GM21619 (cell line): Measurements from ENCODE around the gene SMARCA4.

Source experiments
- ATAC-seq: cut with Tn5 transposase; IDR thresholded peaks from one replicate; pipeline ENCODE4 v1.9.1; 2021; ENCODE audit not compliant: unreplicated experiment

SMARCA4 gene

DNA sequence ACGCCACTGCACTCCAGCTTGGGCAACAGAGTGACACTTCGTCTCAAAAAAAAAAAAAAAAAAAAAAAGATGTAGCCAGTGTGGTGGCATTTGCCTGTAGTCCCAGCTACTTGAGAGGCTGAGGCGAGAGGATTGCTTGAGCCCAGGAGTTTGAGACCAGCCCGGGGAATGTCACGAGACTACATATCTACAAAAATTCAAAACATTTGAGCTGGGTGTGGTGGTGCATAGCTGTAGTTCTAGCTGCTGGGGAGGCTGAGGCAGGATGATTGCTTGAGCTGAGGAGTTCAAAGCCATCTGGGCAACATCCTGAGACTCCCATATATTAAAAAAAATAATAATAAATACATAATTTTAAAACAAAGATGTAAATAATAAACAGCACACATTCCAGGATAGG is 46.6 kb downstream of the SMARCA4 start:
- ATAC-seq = no peak

DNA sequence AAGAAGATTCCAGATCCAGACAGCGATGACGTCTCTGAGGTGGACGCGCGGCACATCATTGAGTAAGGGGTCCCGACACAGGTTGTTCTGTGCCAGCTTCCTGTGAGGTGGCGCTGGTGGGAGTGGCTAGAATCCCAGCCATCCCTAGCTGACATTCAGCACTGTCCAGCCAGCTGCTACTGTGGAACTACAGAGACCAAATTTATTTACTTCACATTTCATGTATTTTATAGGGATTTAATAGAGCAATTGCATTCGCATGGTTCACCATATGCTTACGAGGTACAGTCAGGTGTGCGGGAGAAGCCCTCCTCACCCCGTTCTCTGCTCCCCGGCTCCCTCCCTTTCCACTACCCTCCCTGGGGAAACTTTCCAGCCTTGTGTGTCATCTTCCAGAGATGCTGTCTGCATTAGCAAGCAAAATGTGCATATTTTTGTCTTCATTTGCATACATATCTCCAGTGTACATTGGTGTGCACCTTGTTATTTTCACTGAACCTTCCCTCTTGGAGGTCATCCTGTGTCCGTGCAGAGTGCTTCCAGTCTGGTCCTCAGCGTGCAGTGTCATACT is 47.2 kb downstream of the SMARCA4 start:
- ATAC-seq = no peak

DNA sequence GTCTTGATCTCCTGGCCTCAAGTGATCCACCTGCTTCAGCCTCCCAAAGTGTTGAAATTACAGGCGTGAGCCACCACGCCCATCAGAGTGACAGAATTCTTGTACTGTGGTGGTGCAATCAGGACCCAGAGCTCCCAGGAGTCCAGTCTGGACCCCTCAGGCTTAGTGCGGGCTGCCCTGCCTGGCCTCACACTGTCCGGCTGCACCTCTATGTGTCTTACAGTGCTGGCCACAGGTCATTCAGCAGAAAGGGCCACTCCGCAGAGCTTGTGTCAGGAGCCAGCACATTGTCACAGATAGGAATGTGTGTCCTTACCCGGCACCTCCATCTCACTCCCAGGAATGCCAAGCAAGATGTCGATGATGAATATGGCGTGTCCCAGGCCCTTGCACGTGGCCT is 49.2 kb downstream of the SMARCA4 start:
- no peak for ATAC-seq

DNA sequence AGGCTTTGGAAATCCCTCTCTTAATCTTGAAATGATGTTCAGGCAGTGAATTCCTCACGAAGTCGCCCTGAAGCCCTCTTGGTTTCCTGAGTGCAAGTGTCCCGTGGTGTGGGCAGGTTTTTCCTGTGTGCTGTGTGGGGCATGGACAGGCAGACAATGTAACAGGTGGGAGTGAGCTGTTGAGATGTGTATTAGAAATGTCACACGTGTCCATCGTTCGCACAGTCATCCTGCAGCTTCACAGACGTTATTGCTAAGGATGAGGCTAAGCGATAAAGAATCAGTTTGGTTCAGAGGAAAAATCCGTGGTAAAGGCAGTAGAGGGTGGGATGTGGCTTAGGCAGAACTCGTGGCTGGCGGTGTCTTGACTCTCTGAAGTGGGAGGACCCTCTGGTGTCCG is 51.7 kb downstream of the SMARCA4 start:
- ATAC-seq = no peak

DNA sequence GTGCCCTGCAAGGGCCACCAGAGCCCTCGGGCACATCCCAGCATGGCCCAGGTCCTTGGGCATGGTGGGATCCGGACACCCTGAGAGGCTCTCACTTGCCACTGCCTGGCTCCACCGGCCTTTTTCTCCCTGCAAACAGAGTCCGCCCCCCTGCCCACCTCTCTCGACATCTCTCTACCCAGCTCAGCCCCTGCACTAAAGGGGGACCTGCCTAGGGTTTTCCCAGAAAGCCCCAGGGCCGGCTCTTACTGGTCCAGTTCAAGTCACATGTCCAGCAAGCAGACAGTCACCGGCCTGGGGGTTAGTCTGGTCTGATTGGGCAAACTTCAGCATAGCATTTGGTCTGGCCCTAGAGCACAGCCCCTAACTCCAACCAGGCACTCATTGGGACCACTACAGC is 52.9 kb downstream of the SMARCA4 start:
- ATAC-seq = no peak

DNA sequence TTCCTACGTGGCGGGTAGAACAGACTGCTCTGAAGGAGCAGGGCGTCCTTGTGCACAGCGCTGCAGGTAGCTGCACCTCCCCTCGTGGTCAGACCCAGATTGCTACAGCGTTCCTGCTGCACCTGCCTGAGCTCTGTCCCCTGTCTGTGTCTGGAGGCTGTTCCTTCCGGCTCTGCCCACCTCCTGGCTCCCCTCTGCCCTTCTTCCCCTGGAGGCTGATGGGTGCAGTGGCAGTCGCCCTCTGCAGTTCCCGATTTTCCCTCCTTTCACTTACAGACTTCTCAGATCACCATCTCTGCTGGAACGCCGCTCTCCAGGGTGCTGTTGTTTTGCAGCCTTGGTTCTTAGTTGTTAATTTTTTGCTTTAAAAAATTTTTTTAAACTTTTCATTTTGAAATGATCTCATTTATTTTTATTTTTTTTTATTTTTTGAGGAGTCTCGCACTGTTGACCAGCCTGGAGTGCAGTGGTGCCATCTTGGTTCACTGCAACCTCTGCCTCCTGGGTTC is 53.6 kb downstream of the SMARCA4 start:
- no peak for ATAC-seq

DNA sequence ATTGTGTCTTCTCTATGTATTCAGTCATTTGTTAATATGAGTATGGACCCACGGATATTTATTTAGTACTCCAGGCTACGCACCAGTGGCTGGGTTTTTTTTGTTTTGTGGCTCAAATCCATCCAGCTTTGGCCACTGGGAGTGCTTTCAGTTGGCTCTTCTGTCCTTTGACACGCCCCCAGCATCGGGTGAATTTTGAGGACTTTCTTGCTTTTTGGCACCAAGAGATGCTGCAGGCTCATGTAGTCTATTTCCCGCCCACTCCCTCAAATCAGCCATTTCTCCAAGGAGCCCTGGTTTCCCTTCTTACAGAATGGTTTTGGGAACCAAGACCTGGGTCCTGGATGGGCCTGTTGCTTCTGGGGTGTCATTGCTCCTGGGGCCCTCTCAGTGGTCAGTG is 55.8 kb downstream of the SMARCA4 start:
- ATAC-seq = no peak

DNA sequence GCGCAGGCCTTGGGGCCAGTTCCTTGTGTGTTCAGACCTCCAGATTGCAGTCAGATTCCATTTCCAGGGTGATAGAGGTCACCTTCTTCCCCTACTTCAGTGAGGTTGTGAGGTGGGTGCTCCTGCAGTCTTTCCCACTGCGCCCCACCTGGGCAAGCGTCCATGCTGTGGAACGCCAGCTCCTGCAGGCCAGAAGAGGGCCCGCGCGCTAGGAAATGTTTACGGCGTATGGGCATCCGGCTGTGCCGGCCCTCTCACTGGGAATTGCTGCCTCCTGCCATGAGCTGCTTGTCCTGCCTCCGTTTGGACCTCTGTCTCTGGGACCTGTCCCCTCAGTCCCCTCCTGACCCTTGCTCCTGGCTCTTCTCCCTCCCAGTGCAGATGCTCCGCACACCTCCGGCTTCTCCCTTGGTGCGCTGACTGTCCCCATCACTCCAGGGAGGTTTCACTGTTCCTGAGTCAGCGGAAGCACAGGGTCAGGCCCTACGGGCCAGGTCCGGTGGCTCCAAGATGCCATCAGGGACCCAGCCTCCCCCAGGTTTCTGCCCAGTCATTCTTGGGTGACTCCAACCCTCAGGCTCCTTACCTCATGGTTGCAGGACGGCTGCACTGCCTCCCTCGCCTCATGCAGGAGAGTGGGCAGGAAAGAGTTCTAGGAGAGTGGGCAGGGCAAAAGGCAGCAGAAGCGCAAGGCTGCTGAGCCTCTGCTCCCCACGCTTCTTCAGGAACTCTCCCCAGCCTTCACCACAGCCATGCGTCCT is 56.6 kb downstream of the SMARCA4 start:
- ATAC-seq = no peak

DNA sequence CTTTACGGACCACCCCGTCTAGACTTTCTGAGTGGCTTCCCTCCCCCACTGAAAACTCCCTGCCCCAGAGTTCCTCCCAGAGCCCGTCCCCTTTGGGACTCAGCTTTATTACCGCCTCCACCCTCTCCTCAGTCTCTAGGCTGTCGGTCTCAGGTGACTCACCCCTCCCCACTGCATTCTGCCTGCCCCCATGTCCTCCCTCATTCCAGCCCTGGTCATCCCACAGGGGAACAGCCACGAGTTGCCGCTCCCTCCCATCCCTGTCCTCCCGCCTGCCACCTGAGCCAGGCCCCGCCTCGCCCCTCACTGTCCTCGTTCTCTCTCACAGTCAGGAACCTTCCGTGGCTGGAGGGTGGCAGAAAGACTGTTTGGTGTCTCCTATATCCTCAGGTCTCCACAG is 57.3 kb downstream of the SMARCA4 start:
- ATAC-seq = no peak

DNA sequence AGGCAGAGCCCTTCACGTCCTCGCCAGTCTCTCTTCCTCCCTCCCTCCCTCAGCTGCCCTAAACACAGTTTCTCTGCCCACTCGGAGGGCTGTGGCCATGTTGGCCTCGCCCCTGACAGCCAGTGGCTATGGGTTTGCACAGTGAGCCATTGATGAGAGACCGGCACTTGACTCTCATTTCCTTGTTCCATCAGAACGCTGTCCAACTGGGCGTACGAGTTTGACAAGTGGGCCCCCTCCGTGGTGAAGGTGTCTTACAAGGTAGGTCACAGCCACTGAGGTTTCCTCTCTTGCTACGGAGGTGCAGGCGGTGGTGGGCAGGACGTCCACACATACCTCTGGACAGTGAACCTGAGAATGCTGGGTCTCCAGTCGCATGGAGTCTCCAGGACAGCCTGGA is 57.9 kb downstream of the SMARCA4 start:
- no peak for ATAC-seq

DNA sequence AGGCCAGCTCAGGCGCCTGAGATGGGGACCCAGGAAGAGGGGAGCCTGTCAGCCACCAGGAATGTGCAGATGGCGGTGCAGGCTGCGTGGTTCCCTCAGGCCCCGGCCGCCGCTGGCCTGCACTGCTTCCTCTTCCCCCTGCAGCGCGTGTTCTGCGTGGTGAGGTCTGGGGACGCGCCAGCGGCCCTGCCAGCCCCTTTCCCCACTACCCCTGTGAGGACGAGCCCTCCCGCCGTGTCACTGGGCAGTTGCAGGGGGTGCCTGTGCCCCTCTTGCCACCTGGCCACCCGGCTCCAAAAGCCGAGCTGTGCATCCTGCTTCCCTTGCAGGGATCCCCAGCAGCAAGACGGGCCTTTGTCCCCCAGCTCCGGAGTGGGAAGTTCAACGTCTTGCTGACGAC is 58.4 kb downstream of the SMARCA4 start:
- ATAC-seq = no peak

DNA sequence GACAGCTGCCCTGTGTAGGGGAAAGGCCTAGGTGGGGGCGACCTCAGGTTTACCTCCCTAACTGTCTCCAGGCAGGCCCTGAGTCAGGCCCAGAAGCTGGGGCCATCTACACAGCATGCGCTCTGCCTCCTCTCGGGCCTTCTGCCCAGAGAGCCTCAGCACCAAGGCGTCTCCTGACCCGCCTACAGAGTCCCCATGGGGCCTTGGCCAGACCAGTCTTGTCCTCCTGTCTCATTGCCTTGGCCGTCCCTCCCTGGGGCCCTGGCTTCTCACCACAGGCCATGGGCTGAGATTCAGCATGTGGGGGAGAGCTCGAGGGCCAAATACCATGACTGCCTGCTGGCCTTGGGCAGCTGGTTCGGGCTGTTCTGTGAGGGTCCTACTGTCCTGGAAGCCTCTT is 59.0 kb downstream of the SMARCA4 start:
- ATAC-seq = no peak

DNA sequence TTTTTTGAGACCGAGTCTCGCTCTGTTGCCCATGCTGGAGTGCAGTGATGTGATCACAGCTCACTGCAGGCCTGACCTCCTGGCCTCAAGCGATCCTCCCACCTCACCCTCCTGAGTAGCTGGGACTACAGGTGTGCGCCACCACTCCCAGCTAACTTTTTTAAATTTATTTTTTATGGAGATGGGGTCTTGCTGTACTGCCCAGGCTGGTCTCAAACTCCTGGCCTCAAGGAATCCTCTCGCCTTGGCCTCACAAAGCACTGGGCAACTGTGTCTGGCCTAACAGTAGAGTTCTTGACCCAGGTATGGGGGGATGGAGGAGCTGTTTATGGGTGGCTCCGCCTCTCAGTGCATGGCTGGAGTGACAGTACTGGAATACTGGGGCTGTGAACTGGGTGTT is 59.6 kb downstream of the SMARCA4 start:
- ATAC-seq = no peak

DNA sequence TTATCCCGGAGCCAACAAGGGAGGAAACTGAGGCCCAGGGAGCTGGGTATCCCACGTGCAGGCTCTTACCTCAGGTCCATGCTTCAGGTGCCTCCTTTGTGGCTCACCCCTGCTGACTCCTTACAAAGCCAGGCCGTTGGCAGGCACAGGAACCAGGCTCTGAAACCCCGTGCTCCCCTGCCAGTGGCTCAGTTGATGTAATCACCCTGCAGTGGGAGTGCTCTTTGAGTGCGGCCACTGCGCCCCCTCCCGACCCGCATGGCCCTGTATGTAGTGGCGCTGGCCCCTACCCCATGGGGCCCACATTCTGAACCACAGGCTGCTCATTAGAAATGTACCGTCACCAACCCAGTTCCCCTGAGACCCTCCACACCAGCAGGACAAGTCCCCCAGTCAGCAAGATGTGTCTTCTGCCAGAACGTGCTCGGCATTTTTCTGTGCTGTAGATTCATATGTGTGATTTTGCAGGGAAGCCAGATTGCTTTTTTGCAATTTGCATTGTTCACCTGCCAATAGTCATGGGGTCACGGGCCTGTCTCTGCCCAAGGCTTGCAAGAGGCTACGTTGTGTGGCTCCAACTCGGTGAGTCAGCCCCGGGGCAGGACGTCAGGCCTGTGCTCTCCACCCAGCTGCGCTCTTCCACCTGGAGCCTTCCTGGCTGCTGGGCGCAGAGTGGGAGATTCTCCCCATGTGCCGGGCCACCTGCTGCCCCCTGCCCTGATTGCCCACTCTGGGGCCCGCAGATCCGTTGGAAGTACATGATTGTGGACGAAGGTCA is 60.3 kb downstream of the SMARCA4 start:
- ATAC-seq = no peak

DNA sequence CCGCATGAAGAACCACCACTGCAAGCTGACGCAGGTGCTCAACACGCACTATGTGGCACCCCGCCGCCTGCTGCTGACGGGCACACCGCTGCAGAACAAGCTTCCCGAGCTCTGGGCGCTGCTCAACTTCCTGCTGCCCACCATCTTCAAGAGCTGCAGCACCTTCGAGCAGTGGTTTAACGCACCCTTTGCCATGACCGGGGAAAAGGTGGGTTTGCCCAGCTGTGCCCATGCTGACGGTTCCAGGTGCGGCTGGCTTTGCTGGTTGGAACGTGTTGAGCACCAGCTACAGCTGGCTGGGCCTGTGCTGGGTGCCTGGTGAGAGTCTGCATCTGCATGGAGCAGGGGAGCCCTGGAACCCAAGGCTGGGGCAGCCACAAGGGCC is 60.9 kb downstream of the SMARCA4 start:
- ATAC-seq = no peak

DNA sequence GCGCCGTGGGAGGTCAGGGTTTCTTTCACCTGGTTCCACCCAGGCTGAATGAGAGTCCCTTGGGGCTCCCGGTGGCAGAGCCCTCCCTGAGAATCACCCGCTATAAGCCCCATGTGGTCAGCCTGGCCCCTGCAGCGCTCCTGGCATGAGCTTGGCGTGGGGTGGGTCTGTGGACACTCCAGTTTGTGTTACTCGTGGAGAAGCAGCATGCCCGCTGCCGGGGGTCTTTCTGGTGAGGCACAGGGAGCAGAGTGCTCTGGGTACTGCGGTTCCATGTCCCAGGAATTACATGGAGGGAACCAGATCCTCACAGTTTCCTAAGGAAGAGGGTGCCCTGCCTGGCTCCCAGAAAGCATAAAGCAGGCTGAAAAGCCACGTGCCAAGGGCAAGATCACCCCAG is 62.2 kb downstream of the SMARCA4 start:
- no peak for ATAC-seq

DNA sequence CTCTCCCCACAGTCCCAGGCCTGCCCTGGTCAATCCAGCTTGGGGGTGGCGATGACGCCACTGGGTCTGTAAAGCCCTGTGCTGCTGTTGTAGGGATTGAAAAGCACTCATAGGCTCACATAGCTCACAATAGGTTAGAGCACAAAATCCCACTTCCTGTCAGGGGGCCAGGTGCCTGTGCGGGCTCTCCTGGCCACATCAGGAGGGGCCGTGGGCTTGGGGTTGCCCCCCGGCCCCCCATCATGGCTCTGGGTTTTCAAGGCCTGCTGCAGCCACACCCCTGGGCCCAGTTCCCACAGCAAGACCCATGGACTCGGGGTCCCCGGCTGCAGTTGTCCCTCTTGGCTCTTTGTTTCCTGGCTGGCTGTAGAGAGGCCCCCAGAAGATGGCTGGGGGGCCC is 62.9 kb downstream of the SMARCA4 start:
- ATAC-seq = no peak

DNA sequence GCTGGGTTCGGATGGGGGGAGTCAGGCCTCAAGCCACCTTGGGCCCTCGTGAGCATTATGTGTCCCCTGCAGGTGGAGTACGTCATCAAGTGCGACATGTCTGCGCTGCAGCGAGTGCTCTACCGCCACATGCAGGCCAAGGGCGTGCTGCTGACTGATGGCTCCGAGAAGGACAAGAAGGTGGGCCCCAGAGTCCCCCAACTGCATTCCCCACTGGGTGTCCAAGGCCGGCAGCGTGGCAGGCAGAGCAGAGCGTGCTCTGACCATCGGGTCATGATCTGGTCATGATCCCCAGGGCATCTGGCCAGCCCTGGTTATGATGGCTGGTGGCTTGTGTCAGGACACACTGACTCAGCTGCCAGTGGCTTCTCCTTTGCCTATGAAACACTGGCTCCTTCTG is 63.4 kb downstream of the SMARCA4 start:
- ATAC-seq = no peak

DNA sequence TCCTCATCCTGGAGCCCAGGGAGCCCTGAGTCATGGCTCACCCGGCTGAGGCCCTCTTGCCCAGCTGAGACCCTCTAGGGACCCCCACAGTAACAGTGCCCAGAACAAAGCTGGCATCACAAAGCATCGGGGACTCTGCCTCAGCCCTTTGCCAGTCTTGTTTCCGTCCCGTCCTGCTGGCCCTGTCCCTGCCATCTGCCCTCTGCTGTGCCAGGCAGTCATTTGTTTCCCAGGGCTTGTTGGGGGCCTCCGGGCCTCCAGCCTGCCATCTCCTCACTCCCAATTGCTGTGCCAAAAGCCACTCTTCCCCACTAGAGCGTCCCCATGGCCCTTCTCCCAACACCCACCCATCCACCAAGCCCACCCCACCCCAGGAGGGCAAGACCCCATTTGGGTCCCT is 64.2 kb downstream of the SMARCA4 start:
- ATAC-seq = no peak

DNA sequence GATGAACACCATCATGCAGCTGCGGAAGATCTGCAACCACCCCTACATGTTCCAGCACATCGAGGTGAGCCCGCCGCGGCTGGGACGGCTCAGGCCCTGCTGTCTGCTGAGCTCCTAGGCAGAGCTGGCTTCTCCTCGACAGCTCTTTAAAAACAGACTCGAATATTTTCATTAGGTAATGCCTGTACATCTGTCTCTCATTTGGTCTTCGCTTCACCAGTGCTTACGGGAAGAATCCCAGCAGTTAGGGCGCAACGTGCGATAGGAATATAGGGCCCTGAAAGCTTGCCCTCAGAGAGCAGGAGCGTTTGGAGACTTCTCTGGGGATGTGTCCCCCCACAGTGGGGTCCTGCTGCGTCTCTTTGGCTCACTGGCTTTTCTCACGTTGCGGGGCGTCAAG is 64.6 kb downstream of the SMARCA4 start:
- ATAC-seq = no peak

DNA sequence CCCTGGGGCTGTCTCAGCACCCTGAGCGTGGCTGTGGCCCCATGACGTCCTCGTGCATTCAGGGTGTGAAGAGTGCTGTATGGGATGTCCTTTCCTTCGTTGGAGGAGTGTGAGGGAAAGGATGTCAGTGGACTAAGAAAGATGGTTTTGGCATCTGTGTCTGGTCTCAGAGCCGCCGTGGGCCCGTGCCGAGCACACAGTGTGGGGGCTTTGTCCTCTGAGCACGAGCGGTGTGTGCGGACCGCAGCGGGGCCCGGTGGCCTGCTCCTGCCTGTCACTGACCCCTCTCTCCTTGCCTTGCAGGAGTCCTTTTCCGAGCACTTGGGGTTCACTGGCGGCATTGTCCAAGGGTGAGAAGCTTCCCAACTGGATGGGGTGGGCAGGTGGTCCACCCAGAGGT is 65.2 kb downstream of the SMARCA4 start:
- ATAC-seq = no peak

DNA sequence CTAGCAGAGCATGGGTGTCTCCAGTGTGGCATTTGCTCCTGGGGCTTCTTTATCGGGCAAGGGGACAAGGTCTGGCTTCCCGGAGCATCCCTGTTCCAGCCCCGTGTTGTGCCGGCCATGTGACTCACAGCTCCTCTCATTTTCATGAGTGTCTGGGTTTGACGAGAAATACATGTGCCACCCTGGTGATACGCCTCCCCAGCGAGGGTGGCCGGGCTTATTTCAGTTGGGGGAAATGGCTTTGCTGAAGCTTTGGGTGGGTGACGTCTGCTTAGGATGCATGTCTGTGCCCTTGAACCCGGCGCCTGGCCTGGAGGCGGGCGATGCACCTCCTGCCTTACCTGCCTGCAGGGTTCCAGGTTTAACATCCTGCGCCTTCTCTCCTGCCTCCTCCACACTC is 66.6 kb downstream of the SMARCA4 start:
- ATAC-seq = no peak
